ENCODE results near the gene ADAMTS2. TPM values are rescaled to one million over a fixed set of nuclear protein-coding genes. Genes with fewer than 3 reads are reported as not detected.

ADAMTS2 gene
- total and polyA plus RNA-seq, 2 of the 4 experiments (the other 2 are of a cell fraction) = 19.0 to 58.8 TPM

- H3K9me3 ChIP-seq (ENCODE audit: control insufficient read depth, insufficient read depth, low read length) = no peaks in the 10 kb centered on the region
- H2AK5ac ChIP-seq (ENCODE audit: low read depth, low read length) = no peak overlapping the region
- H4K20me1 ChIP-seq (ENCODE audit: insufficient read depth, low read length) = no peaks in the 10 kb centered on the region
- H2AK9ac ChIP-seq (replicated peaks; ENCODE audit: low read depth, low read length, poor library complexity) = no peak overlapping the region
- peaks cover 3% of the 10 kb centered on the region; the same call in 1 of the 2 replicates for H3K9me1 ChIP-seq (ENCODE audit: insufficient read depth, low read length)
- no peaks in the 10 kb centered on the region for H3K4me1 ChIP-seq (ENCODE audit: control insufficient read depth, insufficient read depth, low read length)
- no peak overlapping the region for H4K8ac ChIP-seq (ENCODE audit: low read depth in 2 of 2, low read length in 2 of 2)
- no peak overlapping the region for H3K4ac ChIP-seq (ENCODE audit: low read depth, low read length)
- H3K14ac ChIP-seq (replicated peaks; ENCODE audit: low read depth, low read length) = no peak overlapping the region
- no peak overlapping the region for H3K4me2 ChIP-seq (ENCODE audit: low read depth, low read length)
- in situ Hi-C loops (cut with MboI; ENCODE audit: low sequenced_read_pairs) = no loop called here
- no peak overlapping the region for H3K18ac ChIP-seq (ENCODE audit: low read depth, low read length)
- no peak for TF ChIP-seq CHD1 (IDR thresholded peaks at IDR 0.05; ENCODE audit: low read depth, low read length)
- TF ChIP-seq RCOR1 (IDR thresholded peaks at IDR 0.05; ENCODE audit: insufficient replicate concordance, low read length) = no peak
- no peak for TF ChIP-seq RAD21 (IDR thresholded peaks at IDR 0.05; ENCODE audit: low read length)
- TF ChIP-seq, protein P1, sequence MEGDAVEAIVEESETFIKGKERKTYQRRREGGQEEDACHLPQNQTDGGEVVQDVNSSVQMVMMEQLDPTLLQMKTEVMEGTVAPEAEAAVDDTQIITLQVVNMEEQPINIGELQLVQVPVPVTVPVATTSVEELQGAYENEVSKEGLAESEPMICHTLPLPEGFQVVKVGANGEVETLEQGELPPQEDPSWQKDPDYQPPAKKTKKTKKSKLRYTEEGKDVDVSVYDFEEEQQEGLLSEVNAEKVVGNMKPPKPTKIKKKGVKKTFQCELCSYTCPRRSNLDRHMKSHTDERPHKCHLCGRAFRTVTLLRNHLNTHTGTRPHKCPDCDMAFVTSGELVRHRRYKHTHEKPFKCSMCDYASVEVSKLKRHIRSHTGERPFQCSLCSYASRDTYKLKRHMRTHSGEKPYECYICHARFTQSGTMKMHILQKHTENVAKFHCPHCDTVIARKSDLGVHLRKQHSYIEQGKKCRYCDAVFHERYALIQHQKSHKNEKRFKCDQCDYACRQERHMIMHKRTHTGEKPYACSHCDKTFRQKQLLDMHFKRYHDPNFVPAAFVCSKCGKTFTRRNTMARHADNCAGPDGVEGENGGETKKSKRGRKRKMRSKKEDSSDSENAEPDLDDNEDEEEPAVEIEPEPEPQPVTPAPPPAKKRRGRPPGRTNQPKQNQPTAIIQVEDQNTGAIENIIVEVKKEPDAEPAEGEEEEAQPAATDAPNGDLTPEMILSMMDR (conservative IDR thresholded peaks at IDR 0.05; ENCODE audit: low read depth, low read length) = no peak
- TF ChIP-seq USF2 (IDR thresholded peaks at IDR 0.05; ENCODE audit: low read depth, low read length) = no peak
- no peak for TF ChIP-seq POLR2A (IDR thresholded peaks at IDR 0.05; ENCODE audit: low read depth, low read length)
- TF ChIP-seq NFE2L2 (IDR thresholded peaks at IDR 0.05; ENCODE audit: low read depth, low read length) = no peak
- TF ChIP-seq MAFK (IDR thresholded peaks at IDR 0.05; ENCODE audit: low read depth, low read length) = no peak
- no peak for TF ChIP-seq FOS (IDR thresholded peaks at IDR 0.05; ENCODE audit: low read depth, low read length)
- TF ChIP-seq MAZ (IDR thresholded peaks at IDR 0.05; ENCODE audit: borderline replicate concordance, low read depth, low read length) = no peak
- TF ChIP-seq BHLHE40 (IDR thresholded peaks at IDR 0.05; ENCODE audit: low read depth, low read length) = no peak
- no peak for TF ChIP-seq RFX5 (IDR thresholded peaks at IDR 0.05; ENCODE audit: low read depth, low read length)
- no peak for TF ChIP-seq CEBPB (IDR thresholded peaks at IDR 0.05; ENCODE audit: low read depth, low read length)
- peaks cover 43% of the 10 kb centered on the region for H3K36me3 ChIP-seq (ENCODE audit: control insufficient read depth, insufficient read depth, low read length)
- peaks cover 0 to under 1% of the 10 kb centered on the region in 2 experiments; a peak in 1 of 4 replicates for H3K79me1 ChIP-seq (ENCODE audit: low read depth in 1 of 2, low read length in 2 of 2)
- dilution Hi-C loops (cut with HindIII; ENCODE audit: low sequenced_read_pairs, unreplicated experiment) = no loop called here
- no peak overlapping the region for H3K9ac ChIP-seq (ENCODE audit: low read depth, low read length)
- no peak overlapping the region for H2BK20ac ChIP-seq (ENCODE audit: low read depth, low read length)
- H2BK15ac ChIP-seq (ENCODE audit: low read depth, low read length) = no peak overlapping the region
- ATAC-seq (ENCODE audit: low read depth) = no peak
- H2BK5ac ChIP-seq (ENCODE audit: low read depth, low read length, poor library complexity, severe bottlenecking) = no peak overlapping the region
- BruUV-seq (replicated peaks) = no TSS peak
- CTCF ChIA-PET = no interaction called here
- H3K4me3 ChIP-seq (ENCODE audit: insufficient read depth, low read depth, low read length) = no peak overlapping the region
- DNase-seq = no peak
- POLR2A ChIA-PET (ENCODE audit: unreplicated experiment) = no interaction called here
- no peak overlapping the region for H3K27ac ChIP-seq (ENCODE audit: insufficient read depth, low read length)
- H4K91ac ChIP-seq (ENCODE audit: insufficient read depth, low read depth, low read length) = no peak overlapping the region
- WGBS, 2 experiments (ENCODE audit: extremely low coverage in 2 of 2, insufficient read length in 1 of 2) = 98% methylated on average over 15 of the region's 22 CpGs; no CpG with 5 or more reads in 1 of the 2 experiments
- no peaks in the 10 kb centered on the region for H3K27me3 ChIP-seq (ENCODE audit: control insufficient read depth, insufficient read depth, low read length)
- H2BK120ac ChIP-seq (ENCODE audit: low read depth, low read length) = no peak overlapping the region
- H4K5ac ChIP-seq (ENCODE audit: low read depth, low read length) = no peak overlapping the region
- no peak overlapping the region for H2AFZ ChIP-seq (replicated peaks; ENCODE audit: low read length, poor library complexity)
- H3K23ac ChIP-seq (ENCODE audit: low read depth, low read length) = no peak overlapping the region
- H3K56ac ChIP-seq (ENCODE audit: extremely low read depth, insufficient read depth, low read length) = no peak overlapping the region
- intact Hi-C loops (cut with micrococcal nuclease) = no loop called here
Measured at GRCh38 chr5:179153921-179154345, 191.3 kb downstream of the ADAMTS2 start.
